Adrenal gland (tissue), 12 donors: ENCODE results near the gene DVL3. TPM values are rescaled to one million over a fixed set of nuclear protein-coding genes. Genes with fewer than 3 reads are reported as not detected.
A peak's percentile ranks its signal among the peaks of the same experiment; 100 is the strongest.
"Not testable (repeated sequence)": the region's sequence is repeated elsewhere in the genome, so short reads cannot be mapped to it uniquely, and the experiment has no call there.

ENCODE experiments used
- DNase-seq, 7 donors: peaks; one replicate each; pipeline ENCODE4 v3.0.0-alpha.2; 2019 to 2020
- H3K27ac ChIP-seq, 5 donors: fragments of 200-600 bp; sonication (generic) in 4 of 5; 1 replicate in 3 of 5; 2 replicates in 2 of 5; pipeline versions ENCODE4 v1.5.1 to v1.8.0; 2016 to 2020; ENCODE audit warnings: mild to moderate bottlenecking in 1 of 5
- H3K27me3 ChIP-seq: fragments of 200-600 bp; 2 replicates; pipeline ENCODE4 v1.8.0; 2021
- H3K36me3 ChIP-seq, 2 donors: fragments of 200-600 bp; replicated peaks in 1 of 2; 1 replicate in 1 of 2; 2 replicates in 1 of 2; pipeline versions ENCODE4 v1.5.1 to v1.8.0; 2018 to 2022
- H3K4me1 ChIP-seq, 2 donors: fragments of 200-600 bp; replicated peaks in 1 of 2; 1 replicate in 1 of 2; 2 replicates in 1 of 2; pipeline versions ENCODE4 v1.5.1 to v1.8.0; 2018 to 2021
- H3K4me3 ChIP-seq, 4 donors: fragments of 200-600 bp; sonication (generic) in 3 of 4; one replicate each; pipeline ENCODE4 v1.5.1; 2016 to 2018
- H3K9me3 ChIP-seq, 3 donors: fragments of 200-600 bp; sonication (generic) in 1 of 3; replicated peaks in 1 of 3; 1 replicate in 2 of 3; 2 replicates in 1 of 3; pipeline versions ENCODE4 v1.5.1 to v1.8.0; 2016 to 2021
- POLR2A ChIP-seq, 2 donors: fragments of 450-650 bp; IDR thresholded peaks; one replicate each; pipeline ENCODE4 v1.6.1; 2017; ENCODE audit warnings: antibody characterized with exemption in 2 of 2, mild to moderate bottlenecking in 2 of 2, moderate library complexity in 1 of 2
- WGBS, 4 donors: extraction: QIAGEN DNeasy Blood & Tissue Kit in 2 of 4; methylation state at CpG; one replicate each; pipeline versions ENCODE4 v1.1.5 to v1.1.7; 2013 to 2017; 5-methylcytosine and 5-hydroxymethylcytosine counted together
- intact Hi-C, 2 donors: fragments of 100-400 bp; cut with DNase I; formaldehyde crosslinking; loops; one replicate each; pipeline versions ENCODE4 v1.14.1 to v1.15.0; 2022 to 2023
- polyA plus RNA-seq, 3 donors: library from polyadenylated mRNA; stranded (reverse); fragments of 200-250 nt in 2 of 3; fragments of 350-450 nt in 1 of 3; fragmentation: Illumina TruSeq in 1 of 3; extraction: RNeasy Lipid Tissue Mini Kit (QIAGEN cat#74804) in 1 of 3; gene quantifications; one replicate each; pipeline ENCODE4 v1.2.3, GENCODE V29; 2013 to 2014
- total RNA-seq, 9 donors: library from RNA; depleted of rRNA in 4 of 9; stranded (reverse); fragments of >200 nt in 4 of 9; fragments of 120-200 nt in 1 of 9; fragmentation: NEBNext Ultra II Directional in 1 of 9; extraction: Animal tissue kit (Norgen Biotek cat#: 25700) in 1 of 9; gene quantifications; one replicate each; pipeline versions ENCODE4 v1.1.0 to v1.2.4, GENCODE V29; 2013 to 2023
- TF ChIP-seq, protein P1 (sequence below), 6 experiments: fragments of 450-650 bp in 4 of 6; fragments of 200-600 bp in 2 of 6; sonication (generic) in 1 of 6; IDR thresholded peaks; 1 replicate in 5 of 6; 2 replicates in 1 of 6; pipeline versions ENCODE4 v1.5.1 to v1.8.0; 2016 to 2021; ENCODE audit warnings: antibody characterized with exemption in 6 of 6, mild to moderate bottlenecking in 2 of 6, moderate library complexity in 1 of 6
- donor health status: healthy with polysubstance abuse.
- donor health status: Bipolar disorder and iron deficiency.
- donor health status: DM: yes; HTN: yes; CAD: no.
- donor health status: DM: no; HTN: no; CAD: no.
- donor health status: DM: no; HTN: no; CAD: no.
- donor health status: DM: yes; HTN: yes; CAD: no.

The DVL3 gene
- total and polyA plus RNA-seq, 12 donors, result 34.1 to 94.1 (median 65.6) TPM

DNA sequence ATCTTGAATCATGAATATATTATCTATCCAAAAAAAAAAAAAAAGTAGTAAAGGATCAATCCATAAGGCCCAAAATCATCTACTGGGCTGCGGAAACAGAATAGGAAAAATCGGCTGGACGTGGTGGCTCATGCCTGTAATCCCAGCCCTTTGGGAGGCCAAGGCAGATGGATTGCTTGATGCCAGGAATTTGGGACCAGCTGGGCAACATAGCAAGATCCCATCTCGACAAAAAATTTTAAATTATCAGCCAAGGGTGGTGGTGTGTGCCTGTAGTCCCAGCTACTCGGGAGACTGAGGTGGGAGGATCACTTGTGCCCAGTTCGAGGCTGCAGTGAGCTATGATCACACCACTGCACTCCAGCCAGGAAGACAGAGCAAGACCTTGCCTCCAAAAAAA is 6.1 kb upstream of the DVL3 start:
- Histone ChIP-seq H3K4me3 (no peak overlapping the region), H3K27ac (no peak overlapping the region), H3K27me3 (no peaks in the 10 kb centered on the region), H3K36me3 (peaks cover 0 to 22% of the 10 kb centered on the region in 2 donors), H3K4me1 (peaks cover 0 to 6% of the 10 kb centered on the region in 2 donors), H3K9me3 (no peaks in the 10 kb centered on the region)
- no peak for TF ChIP-seq POLR2A (IDR thresholded peaks at IDR 0.05)
- TF ChIP-seq, protein P1, sequence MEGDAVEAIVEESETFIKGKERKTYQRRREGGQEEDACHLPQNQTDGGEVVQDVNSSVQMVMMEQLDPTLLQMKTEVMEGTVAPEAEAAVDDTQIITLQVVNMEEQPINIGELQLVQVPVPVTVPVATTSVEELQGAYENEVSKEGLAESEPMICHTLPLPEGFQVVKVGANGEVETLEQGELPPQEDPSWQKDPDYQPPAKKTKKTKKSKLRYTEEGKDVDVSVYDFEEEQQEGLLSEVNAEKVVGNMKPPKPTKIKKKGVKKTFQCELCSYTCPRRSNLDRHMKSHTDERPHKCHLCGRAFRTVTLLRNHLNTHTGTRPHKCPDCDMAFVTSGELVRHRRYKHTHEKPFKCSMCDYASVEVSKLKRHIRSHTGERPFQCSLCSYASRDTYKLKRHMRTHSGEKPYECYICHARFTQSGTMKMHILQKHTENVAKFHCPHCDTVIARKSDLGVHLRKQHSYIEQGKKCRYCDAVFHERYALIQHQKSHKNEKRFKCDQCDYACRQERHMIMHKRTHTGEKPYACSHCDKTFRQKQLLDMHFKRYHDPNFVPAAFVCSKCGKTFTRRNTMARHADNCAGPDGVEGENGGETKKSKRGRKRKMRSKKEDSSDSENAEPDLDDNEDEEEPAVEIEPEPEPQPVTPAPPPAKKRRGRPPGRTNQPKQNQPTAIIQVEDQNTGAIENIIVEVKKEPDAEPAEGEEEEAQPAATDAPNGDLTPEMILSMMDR (IDR thresholded peaks at IDR 0.05), result no peak
- WGBS, 4 donors, result 75 to 84% (median 82%) methylated on average over 6 of the region's 6 CpGs
- intact Hi-C loops, result loop anchor here in 1 of 2 donors (5.0 kb wide), 1 partner anchor 93 kb away; no protein-coding TSS in a partner anchor
- DNase-seq, result no peak

DNA sequence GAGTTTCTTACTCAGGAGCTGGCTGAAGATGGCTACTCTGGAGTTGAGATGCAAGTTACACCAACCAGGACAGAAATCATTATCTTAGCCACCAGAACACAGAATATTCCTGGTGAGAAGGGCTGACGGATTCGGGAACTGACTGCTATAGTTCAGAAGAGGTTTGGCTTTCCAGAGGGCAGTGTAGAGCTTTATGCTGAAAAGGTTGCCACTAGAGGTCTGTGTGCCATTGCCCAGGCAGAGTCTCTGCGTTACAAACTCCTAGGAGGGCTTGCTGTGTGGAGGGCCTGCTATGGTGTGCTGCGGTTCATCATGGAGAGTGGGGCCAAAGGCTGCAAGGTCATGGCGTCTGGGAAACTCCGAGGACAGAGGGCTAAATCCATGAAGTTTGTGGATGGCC is 5.4 kb upstream of the DVL3 start:
- Histone ChIP-seq H3K27ac (peak overlapping the region in 1 of 5 donors; percentile 10), H3K36me3 (peaks cover 0 to 16% of the 10 kb centered on the region in 2 donors)
- peak in 1 of 7 donors; percentile 37 for DNase-seq
- TF ChIP-seq, protein P1 (IDR thresholded peaks at IDR 0.05), result peak in 4 of 6 experiments; percentile 10 to 41 (median 17)
- not testable (repeated sequence) for H3K4me1 ChIP-seq, H3K27me3 ChIP-seq, H3K4me3 ChIP-seq, H3K9me3 ChIP-seq
- 40 to 57% (median 46%) methylated on average over 6 of the region's 6 CpGs for WGBS, 4 donors
- intact Hi-C loops, result loop anchor here in 1 of 2 donors (5.0 kb wide), 1 partner anchor 93 kb away; no protein-coding TSS in a partner anchor

DNA sequence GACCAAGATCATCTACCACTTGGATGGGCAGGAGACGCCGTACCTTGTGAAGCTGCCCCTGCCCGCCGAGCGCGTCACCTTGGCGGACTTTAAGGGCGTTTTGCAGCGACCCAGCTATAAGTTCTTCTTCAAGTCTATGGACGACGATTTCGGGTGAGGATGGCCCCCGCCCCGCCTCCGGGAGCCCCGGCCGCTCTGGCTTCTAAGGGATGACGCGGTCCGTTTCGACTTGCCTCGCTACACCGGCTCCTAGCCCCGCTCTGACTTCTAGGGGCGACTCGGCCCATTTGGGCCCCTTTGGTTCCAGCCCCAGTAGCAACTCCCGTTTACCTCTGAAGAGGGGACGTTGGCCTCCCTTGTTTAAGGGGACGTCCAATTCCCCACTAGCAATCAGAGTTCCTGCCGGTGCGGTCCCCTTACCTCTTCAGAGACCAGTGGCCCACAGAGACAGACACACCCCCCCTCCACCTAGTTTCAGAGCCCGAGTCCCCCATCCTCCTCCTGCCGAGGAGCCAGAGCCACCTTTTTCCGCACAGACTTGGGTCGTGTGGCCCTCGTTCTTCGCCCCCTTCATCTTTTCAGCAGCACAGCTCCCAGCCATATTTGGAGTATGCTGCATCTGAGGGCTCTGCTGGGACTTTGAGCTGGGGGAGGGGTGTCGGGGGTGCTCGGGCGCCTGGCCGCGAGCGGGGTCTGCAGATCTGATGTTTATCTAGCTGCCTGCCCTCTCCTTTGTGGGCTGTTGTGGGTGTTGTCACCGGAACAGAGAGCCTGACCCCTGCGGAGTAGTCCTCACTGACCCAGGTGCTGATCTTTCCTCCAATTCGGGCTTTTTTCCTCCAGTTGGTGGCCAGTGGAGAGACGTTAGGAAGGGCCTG is 706 bp downstream of the DVL3 start:
- H3K4me3 ChIP-seq, result peak overlapping the region; percentile 72 to 98 (median 84)
- H3K9me3 ChIP-seq, result no peaks in the 10 kb centered on the region
- H3K27me3 ChIP-seq, result no peaks in the 10 kb centered on the region
- H3K4me1 ChIP-seq, result peaks cover 33 to 41% of the 10 kb centered on the region in 2 donors
- H3K27ac ChIP-seq, result peak overlapping the region; percentile 48 to 95 (median 87)
- DNase-seq, result peak in 6 of 7 donors; percentile 46 to 72 (median 52)
- H3K36me3 ChIP-seq, result no peaks in the 10 kb centered on the region
- WGBS, 4 donors, result 0 to 2% (median 1%) methylated on average over 18 to 47 of the region's 47 CpGs
- TF ChIP-seq POLR2A (IDR thresholded peaks at IDR 0.05), result no peak
- TF ChIP-seq, protein P1 (IDR thresholded peaks at IDR 0.05), result no peak
- intact Hi-C loops, result no loop called here

DNA sequence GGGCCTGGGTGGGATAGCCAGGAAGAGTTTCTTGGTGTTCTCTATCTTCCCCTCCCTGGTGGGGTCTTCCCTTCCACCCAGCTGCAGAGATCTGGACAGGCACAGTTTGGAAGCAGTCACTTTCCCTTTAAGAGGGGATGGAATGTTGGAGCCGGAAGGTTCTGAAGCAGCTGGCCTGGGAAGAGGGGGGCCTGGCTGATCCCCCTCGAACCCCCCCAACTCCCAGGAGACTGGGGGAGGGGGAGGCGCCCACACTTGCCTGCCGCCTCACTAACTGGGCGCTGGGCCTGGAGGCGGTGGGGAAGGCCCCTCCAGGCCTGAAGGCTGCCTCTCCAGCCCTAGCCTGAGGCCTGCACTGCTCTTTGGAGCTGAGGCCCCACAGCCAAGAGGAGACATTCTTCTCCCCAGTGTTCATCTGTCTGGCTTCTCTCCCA is 1.4 kb downstream of the DVL3 start:
- Histone ChIP-seq H3K27ac (peak overlapping the region in 4 of 5 donors; percentile 76 to 95 (median 88)), H3K4me3 (peak overlapping the region; percentile 72 to 98 (median 84)), H3K9me3 (no peaks in the 10 kb centered on the region), H3K36me3 (no peaks in the 10 kb centered on the region), H3K4me1 (peaks cover 39 to 48% of the 10 kb centered on the region in 2 donors), H3K27me3 (no peaks in the 10 kb centered on the region)
- TF ChIP-seq, protein P1 (IDR thresholded peaks at IDR 0.05), result no peak
- no peak for TF ChIP-seq POLR2A (IDR thresholded peaks at IDR 0.05)
- 0 to 2% (median 0%) methylated on average over 6 of the region's 6 CpGs; no CpG with 5 or more reads in 1 of the 4 donors for WGBS, 4 donors
- intact Hi-C loops, result no loop called here
- DNase-seq, result peak; percentile 50 to 73 (median 58)
